Measurements from ENCODE around the gene LILRA6. TPM values are rescaled to one million over a fixed set of nuclear protein-coding genes. Genes with fewer than 3 reads are reported as not detected.
"Not testable (repeated sequence)": the region's sequence is repeated elsewhere in the genome, so short reads cannot be mapped to it uniquely, and the experiment has no call there.

The LILRA6 gene
- not detected in 2 replicates for total RNA-seq

- H3K4me3 ChIP-seq (ENCODE audit: low read depth, low read length); DNase-seq (ENCODE audit: low read depth): not testable (repeated sequence)
These were observed at the start of gene LILRA6 for GRCh38 chr19:54242646-54243045. Gene LILRA6, minus strand, starts transcription at chr19:54242790.

DNA sequence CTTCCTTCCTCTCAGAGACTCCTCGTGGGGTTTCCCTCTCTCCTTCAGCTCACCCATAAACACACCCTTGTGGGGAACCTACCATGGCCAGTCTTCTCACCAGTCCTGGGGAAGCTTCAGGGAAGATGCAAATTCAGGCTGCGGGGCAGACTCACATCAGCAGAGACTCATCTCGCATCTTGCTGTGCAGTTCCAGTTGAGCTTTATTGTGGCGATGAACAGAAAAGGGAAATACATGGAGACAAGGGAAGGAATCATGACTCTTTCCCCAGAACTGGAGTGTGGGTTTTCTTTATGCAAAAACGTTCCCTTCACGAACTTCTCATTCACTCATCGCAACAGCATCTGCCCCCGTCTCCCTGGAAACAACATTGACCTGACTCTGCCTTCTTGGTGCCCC lies 46.6 kb upstream of the LILRA6 start:
- not testable (repeated sequence) for DNase-seq (ENCODE audit: low read depth); H3K4me3 ChIP-seq (ENCODE audit: low read depth, low read length)

GRCh38 chr19:54287456-54287855 lies 44.9 kb upstream of the LILRA6 start:
- no peak for DNase-seq (ENCODE audit: low read depth)

GRCh38 chr19:54286283-54286682 lies 43.7 kb upstream of the LILRA6 start:
- DNase-seq (ENCODE audit: low read depth); H3K4me3 ChIP-seq (ENCODE audit: low read depth, low read length): not testable (repeated sequence)

More at GRCh38 chr19:54287456-54287855, 44.9 kb upstream of the LILRA6 start:
- TF ChIP-seq CTCF (conservative IDR thresholded peaks at IDR 0.05; ENCODE audit: low read depth, low read length) = no peak
- no peak overlapping the region for H3K4me3 ChIP-seq (ENCODE audit: low read depth, low read length)

DNA sequence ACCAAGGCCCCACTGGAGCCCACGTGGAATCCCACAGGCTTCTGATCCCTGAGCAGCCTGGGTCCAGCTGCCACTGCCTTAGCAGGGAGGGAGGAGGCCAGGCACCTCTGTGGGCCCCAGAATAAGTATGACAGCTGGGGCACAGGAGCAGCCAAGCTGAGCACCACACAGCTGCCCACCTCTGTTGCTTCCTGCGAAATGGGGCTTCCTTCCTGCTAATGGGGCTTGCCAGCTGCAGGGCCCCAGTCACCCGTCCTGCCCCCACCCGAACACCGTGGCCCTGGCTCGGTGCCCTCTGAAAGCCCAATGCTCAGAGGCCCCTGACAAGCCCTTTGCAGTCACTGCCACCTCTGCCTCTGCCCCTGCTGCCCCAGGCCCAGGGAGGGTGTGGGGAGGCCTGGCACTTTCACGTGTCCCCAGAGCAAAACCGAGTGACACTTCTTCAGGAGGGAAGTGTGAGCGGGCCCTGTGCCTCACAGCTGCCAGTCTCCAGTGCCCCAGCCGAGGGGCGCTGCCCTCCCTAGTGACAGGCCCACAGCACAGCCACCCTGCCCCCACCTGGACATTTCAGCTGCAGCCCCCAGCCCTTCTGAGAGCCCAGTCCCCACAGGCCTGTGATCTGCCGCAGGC lies 43.0 kb upstream of the LILRA6 start:
- DNase-seq (ENCODE audit: low read depth); H3K4me3 ChIP-seq (ENCODE audit: low read depth, low read length): not testable (repeated sequence)

DNA sequence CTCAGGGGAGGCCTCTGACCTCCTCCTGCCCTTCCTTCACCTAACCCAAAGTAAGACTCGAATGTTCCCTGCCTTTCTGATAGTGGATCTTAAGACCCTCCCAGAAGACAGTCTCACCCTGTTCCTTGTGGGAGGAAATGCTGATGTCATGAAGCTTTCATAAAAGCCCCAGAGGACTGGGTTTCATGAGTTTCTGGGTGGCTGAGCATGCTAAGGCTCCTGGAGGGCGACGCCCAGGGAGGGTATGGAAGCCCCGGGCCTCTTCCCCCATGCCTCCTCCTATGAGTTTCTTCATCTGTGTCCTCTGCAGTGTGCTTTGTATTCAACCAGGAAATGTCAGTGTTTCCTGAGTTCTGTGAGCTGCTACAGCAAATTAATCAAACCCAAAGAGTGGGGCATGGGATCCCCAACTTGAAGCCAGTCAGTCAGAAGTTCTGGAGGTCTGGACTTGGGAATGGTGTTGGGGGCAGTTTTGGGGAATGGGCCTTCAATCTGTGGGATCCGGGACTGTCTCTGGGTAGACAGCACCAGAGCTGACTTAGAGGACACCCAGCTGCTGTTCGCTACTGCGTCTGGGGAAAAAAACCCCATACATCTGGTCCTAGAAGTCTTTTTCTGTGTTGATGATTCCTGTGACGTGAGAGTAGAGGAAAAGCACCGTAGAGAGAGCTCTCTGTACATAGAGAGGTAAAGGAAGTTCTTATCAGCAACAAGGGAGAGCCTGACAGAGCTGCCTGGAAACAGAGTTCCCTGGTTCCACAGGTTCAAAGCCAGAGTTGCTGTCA lies 40.3 kb upstream of the LILRA6 start:
- DNase-seq (ENCODE audit: low read depth) = no peak
- TF ChIP-seq CTCF (conservative IDR thresholded peaks at IDR 0.05; ENCODE audit: low read depth, low read length) = no peak

DNA sequence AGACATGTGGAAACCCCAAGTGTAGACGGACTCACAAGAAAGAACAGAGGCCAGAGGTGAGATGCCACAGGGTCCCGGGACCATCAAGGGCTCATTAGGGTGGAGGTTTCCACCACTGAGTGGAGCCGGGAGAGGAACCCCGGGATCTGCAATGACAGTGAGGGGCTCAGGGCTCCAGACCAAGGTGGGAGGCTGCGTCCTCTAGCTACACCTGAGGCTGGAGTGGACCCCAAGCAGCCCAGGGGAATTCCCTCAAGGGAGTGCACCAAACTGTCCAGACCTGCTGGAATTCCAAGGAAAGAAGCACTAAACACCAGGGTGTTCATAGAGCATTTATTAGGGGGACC lies 39.1 kb upstream of the LILRA6 start:
- H3K4me3 ChIP-seq (ENCODE audit: low read depth, low read length); DNase-seq (ENCODE audit: low read depth): not testable (repeated sequence)

More for the DNA sequence above, 40.3 kb upstream of the LILRA6 start:
- H3K4me3 ChIP-seq (ENCODE audit: low read depth, low read length) = no peak overlapping the region

DNA sequence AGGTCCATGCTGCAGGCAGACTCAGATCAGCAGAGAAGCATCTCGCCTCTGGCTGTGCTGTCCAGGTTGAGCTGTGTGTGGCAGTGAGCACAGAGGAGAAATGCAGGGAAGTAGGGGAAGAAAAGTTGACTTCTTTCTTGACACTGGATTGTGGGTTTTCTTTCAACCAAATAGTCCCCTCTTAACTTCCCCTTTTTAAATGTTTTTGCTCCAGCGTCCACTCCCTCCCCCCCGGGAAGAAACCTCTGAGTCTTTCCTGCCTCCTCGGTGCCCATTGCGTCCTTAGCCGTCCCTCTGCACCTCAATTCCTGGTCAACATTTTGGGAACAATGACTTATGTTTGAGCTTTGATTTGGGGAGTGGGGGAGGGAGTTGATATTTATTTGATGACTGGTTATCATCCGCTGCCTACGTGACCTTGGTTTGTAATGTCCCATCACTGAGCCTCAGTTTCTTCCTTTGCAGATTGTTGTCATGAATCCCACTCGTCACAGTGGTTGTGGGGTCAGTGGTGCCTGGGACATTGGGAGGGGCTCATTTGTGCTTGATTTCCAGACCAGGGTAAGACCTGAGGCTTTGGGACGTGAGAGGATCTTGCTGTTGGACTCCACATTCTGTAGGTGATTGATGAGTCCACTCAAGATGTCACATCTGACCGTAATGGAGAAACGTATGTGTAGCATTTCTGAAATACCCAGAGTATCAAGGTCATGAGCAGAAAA lies 38.6 kb upstream of the LILRA6 start, which contains the start of gene LILRB2:
TSS of gene LILRB2 (minus strand) at position 104 of the 722 bp plus-strand sequence. CDS start 614 bp downstream, outside the sequence.
- TF ChIP-seq CTCF (conservative IDR thresholded peaks at IDR 0.05; ENCODE audit: low read depth, low read length) = no peak
- DNase-seq (ENCODE audit: low read depth) = no peak
- no peak within 1 kb of the TSS for H3K4me3 ChIP-seq (ENCODE audit: low read depth, low read length)

GRCh38 chr19:54280441-54280840 lies 37.9 kb upstream of the LILRA6 start:
- DNase-seq (ENCODE audit: low read depth); H3K4me3 ChIP-seq (ENCODE audit: low read depth, low read length): not testable (repeated sequence)

- H3K4me3 ChIP-seq (ENCODE audit: low read depth, low read length); DNase-seq (ENCODE audit: low read depth): not testable (repeated sequence)
These were observed 37.4 kb upstream of the LILRA6 start for GRCh38 chr19:54280025-54280424.

Data from epithelial cell of proximal tubule (primary cell).